Fibroblast of skin of left biceps (primary cell): ENCODE data around the gene CDK19.
A peak's percentile ranks its signal among the peaks of the same experiment; 100 is the strongest.

Experiments
- DNase-seq, 2 experiments: peaks; one replicate each; pipeline ENCODE4 v3.0.0-alpha.2; 2013; ENCODE audit warnings: low read depth in 2 of 2

Gene CDK19

DNA sequence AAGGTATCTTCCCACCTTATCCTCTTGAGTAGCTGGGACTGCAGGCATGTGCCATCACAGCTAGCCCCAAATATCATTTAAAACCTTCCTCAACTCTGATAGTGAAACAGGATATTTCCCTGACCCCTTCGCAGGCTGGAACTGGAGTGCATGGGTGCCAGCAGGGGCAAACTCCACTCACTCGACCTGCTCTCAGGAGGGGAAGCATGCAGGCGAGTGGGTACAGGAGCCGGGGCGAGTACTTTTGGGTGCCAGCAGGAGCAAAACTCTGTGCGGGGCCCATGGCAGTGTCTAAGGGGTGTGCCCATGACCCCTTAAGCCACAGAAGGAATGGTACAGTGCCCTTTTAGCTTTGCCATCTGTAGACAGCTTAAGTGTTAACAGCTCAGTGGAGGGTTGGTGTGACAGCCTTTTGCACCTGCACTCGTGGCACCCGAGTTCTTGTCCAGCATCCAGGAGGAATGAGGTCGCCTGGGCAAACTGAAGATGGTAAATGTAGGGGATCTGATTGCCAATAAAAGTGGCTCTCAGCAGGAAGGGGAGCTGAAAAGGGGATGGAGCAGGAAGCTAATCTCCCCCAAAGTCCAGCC lies 155.1 kb downstream of the CDK19 start:
- DNase-seq = no peak

DNA sequence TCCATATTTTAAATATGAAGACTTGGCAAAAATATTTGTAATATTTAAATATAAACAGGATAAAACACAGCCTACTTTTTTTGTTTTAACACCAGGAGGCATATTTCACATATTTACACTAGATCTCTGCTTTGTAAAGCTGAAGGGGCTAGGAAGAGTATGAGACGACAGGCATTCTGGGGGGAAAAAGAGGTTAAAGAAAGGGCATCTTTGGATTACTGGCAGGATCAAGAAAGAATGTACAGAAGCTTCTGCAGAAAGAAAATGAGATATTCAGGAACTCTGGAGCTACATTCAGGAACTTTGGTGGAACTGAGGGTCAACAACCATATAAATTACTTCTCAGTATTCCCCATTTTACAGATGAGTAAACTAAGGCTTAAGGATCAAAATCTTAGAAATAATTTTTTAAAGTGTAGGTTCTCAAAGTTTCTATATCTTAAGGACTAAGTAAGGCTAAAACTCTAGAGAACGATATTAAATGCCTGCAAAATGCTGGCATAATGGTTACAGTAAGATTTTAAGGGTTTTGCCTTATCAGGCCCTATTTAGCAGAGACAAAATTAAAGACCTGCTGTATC lies 156.5 kb downstream of the CDK19 start:
- DNase-seq = no peak

DNA sequence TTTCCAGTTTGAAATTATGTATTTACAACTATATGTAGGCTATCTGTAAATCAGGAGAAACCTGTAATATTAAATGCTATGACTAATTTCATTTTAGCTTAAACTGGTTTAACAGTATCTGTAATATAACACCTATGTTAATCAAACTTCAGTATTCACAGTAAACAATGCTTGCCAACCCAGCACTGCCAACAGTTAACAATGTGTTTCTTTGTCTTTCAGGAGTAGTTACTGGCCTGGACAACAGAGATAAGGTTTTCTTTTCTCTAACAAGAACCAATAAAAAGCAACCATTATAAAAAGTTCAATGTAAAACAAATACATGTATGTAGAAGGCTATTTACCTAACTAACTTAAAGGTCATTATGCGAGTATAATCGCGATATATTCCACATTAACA lies 158.8 kb downstream of the CDK19 start:
- DNase-seq = no peak

DNA sequence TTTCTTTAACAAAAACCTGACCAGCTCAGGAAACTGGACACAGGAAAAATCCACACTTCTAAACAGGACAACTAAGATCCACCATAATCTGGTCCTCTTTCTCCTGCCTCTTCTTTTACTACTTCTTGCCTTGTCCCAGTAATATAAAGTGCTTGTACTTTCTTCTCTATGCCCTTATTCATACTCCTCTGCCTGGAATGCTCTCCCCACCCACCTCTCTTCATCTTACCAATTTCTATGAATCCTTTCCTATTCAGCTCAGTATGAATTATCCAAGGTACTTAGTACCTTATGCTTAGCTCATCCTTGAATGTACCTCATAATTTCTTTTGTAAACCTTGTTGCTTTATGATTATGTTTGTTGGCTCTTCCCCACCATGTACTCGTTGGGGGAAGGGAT lies 159.4 kb downstream of the CDK19 start:
- DNase-seq = no peak

DNA sequence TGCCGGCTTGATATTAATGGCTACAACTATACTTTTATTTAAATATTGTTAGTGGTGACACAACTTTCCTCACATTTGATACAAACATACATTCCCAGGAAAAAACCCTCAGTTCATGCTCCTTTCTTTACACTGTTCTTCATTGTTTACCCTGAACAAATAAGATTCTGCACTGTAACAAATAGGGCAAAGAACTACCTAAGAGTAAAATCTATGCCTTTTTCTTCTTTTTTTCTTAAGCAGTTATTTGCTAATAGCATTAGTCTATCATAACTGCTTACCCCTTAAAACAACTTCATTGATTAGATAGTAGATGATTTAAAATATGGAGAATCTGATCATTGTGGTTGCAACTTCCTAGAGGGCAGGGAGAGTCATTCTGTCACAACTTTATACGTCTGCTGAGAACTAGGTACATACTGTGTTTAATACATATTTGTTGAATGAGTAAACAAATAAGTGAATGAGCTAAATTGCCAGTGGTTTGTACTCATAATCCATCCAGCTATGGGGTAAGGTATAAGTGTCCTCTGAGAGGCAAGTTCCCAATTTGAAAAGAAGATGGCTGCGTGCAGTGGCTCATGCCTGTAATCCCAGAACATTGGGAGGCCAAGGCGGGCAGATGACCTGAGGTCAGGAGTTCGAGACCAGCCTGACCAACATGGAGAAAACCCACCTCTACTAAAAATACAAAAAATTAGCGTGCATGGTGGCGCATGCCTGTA lies 161.0 kb downstream of the CDK19 start:
- no peak for DNase-seq

DNA sequence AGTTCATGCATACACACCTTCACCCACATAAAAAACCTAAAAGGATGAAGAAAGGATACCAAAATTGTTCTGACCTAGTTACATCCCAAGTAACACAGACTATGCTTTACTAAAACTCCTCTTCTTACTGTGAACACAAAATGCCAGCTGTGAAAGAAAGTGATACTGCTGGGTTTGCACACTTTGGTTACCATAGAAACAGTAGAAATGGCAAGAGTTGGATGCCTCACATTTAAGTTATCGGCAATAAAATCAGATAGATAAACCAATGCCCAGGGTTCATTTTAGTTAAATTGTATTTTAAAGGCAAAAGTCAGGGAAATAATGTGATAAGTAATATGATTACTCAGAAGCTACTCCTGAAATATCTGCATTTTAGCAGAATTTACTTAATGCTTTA lies 161.9 kb downstream of the CDK19 start:
- no peak for DNase-seq

DNA sequence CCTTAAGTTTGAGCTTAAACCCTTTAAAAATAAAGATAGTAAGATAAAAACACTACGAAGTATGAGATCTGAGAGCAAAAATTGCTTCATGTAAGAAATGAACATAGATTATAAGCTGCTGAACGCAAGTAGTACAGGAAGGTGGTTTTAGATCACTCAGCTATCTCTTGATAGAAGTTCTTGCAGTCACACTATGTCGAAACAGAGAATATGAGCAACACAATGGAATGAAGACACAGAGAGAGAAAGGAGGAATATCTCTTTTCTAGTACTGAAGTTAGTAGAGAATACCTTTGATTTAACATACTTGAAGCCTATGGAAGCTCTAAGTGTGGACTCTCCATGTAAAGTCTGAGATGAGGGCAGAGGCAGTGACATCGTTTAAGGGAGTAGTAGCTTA lies 162.7 kb downstream of the CDK19 start:
- DNase-seq = no peak

DNA sequence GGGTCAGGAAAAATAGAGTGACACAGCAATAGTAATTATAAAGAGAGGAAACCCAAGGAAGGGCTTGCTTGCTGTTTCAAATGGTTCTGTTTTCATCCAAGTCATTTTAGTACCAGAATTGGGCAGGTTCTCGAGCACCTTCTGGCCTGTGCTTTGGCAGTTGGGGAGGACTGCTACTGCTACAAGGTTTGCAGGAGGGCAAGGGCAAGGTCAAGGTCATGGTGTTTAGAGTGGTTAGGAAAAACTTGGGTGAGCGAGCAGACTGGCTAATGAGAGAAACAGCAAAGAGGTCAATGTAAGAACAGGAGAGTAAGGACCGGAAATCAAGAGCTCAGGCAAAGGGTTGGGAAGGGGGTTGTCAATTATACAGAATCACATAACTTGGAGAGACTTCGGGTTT lies 164.5 kb downstream of the CDK19 start:
- no peak for DNase-seq

DNA sequence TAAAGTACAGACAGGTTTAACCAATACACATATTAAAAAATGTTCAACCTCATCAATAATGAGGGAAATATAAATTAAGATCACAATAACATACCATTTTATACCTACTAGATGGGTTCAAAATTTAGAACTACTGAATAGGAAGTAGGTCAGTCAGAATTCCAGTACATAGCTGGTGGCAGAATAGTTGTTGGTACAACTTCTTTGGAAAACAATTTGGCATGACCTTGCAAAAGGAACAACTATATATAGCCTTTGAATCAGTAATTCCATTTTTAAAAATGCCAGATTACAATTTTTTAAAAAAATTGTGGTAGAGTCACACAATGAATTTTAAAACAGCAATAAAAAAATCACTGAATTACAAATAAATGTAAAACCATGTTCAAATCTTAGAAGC lies 165.6 kb downstream of the CDK19 start:
- DNase-seq = no peak

DNA sequence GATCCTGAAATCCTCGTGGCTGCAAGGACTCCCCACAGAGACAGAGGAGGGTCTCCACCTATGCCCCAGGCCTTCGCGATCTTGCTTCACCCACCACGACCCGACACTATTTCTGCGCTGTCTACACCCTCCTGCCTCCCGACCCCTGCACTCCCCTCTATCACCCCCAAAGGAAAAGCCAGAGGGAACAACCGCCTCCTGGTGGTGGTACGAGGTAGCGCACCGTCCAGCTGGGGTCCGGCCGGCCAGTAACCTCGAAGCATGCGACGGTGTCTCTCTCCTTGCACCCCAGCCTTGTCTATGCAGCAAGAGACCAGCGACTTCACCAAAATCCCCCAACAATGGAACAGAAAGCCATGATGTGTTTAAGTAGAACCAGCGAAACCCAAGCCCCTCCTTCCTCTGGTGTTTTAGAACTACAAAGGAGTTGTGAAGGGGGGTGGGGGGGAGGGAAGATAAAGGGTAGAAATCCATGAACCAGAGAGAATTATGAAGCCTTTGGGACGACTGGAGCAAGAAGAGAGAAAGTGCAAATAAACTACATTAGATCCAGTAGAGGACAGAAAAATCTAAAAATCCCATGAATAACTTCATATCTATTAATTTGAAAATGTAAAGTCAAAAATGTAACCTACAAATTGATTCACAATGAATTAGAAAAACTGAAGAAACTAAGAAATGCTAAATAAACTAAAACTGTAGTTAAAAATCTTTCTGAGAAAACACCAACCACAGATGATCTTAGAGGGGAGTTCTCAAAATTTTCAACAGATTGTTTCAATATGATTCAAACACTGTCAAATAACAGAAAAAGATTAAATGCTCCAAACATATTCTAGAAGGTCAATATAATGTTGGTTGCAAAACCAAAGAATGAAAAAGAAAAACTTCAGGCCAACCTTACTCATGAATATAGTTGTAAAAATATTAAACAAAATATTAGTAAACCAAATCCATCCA lies 168.0 kb downstream of the CDK19 start:
- DNase-seq = no peak

DNA sequence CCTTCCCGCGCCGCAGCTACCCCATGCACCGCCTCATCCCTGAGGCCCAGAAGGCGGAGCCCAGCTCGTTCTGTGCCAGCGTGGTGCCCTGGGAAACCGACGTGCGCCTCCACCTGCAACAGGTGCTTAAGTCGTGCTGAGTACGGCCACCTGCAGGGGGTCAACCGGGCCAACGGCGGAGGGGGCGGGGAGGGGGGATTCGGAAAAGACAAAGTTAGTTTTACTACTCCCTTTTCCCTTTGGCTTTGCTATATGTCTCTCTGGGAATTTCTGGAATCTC lies 168.9 kb downstream of the CDK19 start:
- DNase-seq = no peak

DNA sequence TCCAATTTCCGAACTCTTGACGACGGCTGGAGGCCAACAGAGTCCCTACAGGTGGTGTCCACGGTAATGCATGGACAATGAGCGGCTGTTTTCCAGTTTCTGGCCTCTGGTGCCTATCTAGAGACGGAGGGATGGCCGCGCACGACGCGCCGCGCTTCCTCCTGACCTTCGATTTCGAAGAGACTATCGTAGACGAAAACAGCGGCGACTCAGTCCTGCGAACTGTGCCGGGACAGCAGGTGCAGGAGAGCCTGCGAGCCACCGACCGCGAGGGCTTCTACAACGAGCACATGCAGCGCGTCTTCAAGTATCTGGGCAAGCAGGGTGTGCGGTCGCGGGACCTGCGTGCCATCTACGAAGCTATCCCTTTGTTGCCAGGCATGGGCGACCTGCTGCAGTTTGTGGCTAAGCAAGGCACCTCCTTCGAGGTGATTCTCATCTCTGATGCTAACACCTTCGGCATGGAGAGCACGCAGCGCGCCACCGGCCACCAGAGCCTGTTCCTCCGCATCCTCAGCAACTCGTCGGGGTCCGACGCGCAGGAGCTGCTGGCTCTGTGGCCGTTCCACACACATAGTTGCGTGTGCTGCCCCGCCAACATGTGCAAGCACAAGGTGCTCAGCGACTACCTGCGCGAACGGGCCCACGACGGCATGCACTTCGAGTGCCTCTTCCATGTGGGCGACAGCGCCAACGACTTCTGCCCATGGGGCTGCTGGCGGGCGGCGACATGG lies 169.4 kb downstream of the CDK19 start:
- no peak for DNase-seq

DNA sequence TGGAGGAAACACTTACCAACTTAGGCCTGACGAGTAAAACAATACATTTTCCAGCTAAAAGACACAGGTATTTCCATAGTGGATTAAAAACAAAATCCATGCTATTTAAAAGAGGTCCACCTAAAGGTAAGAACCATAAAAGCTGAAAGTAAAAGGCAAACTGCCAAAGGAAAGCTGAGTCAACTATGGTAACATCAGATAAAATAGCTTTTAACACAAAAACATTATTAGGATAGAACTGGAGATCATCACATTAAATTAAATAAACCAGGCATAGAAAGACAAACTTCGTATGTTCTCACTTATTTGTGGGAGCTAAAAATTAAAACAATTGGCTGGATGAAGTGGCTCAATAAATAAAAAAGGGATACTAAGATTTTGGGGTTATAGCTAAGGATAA lies 172.1 kb downstream of the CDK19 start:
- DNase-seq = no peak

DNA sequence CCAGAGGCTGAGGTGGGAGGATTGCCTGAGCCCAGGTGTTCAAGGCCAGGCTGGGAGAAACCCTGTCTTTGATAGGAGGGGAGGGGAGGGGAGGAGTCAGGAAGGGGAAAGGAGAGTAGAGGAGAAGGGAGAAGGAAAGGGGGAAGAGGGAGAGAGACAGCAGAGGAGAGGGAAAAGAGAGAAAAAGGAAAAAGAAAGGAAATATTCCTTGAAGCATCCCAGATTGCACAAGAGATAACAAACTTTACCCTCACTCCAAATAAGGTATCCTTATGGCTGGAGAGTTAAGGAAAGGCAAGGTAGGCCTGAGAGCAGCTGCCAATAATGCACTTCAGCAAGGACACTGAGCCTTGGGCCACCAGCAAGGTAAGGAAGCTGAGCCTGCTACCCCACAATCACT lies 172.6 kb downstream of the CDK19 start:
- DNase-seq = no peak

DNA sequence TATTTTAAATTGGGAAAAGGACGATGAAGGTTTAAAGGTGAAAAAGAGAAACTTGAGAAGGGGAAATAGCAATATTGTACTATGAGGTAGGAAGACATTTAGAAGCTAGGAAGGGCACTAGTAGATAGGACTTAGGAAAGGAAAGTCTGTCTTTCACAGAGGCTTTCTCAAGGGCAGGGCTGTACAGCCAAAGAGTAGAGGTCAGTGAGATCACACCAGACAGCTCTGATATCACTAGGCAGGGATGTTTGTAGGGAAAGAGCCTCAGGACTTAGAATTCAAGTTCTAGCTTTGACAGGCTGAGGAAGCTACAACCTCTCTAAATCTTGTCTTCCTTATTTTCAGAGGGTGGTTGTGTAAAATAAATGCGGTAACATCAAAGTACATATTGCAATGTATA lies 178.5 kb downstream of the CDK19 start:
- DNase-seq = no peak

DNA sequence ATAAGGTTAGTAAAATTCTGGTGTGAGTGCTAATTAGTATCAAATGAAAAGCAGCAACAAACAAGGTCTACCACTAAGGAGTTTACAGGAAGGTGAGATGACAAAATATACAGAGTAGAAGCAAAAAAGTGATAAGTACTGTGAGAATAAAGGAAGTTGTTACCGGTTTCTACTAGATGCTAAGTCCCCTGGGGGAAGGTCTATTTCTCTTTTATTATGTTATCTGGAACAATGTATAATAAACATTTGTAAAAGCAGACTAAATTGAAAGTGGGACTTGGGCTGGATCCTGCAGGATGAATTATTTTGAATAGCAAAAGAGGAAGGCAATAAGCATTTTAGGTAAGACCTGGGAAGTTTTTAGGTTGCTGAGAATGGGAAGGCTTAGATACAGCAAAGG lies 180.2 kb downstream of the CDK19 start:
- DNase-seq = no peak

DNA sequence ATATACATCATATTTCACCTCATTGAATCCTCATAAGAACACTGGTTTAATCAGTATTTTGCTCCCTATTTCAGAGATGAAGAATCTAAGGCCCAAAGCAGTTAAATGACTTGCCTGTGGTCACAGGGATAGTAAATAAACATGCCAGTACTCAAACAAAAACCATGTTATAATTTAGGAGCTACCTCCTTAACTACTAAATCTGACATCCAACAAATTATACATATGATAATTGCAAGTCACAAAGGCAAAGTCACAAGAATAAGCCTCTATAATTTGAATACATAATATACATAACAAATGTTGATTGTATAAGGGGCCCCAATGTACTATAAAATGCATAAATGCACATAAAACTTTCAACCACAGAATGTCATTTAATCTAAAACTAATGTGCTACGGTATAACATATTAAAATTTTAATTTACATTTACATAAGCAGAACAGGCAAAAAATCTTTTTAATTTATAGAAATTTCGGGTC lies 181.5 kb downstream of the CDK19 start:
- no peak for DNase-seq

DNA sequence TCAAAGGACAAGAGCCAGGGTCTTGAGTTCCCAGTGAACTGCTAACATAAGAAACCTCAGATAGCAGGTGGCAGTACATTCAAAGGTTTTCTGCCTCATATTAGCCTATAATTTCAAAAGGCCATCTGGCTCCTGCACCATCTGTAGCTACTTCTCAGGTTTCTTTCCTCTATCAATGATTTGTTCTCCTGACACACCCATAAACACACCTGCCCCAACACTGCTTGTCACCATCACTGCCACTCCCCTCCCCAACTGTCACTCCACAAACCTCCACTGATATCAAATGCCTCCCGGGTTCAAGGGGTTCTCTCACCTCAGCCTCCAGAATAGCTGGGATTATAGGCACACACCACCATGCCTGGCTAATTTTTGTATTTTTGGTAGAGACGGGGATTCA lies 186.1 kb downstream of the CDK19 start:
- no peak for DNase-seq

DNA sequence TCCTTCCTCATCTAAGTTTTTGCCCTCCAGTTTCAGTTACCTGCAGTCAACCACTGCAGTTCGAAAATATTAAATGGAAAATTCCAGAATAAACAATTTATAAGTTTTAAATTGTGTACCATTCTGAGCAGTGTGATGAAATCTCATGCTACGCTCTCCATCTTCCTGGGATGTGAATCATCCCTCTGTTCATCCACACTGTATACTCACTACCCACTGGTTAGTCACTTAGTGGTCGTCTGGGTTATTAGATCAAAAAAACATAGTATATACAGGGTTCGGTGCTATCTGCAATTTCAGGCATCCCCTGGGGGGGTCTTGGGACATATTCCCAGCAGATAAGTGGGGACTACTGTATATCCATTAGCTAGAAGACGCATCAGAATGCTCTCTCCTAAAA lies 186.9 kb downstream of the CDK19 start:
- DNase-seq = peak; percentile 19 to 23

DNA sequence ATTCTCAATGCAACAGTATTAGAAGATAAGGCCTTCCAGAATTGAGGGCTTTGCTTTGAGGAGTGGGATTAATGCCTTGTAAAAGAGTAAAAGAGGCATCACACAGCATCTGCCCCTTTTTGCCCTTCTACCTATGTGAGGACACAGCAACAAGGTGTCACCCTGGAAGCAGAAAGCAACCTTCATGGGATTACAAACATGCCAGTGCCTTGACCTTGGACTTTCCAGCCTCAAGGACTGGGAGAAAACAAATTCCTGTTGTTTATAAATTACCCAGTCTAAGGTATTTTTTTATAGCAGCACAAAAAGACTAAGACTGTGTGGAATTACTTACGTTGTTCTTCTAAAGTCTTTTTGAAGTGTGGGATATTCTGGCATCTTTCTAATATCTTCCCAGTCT lies 188.8 kb downstream of the CDK19 start:
- no peak for DNase-seq

DNA sequence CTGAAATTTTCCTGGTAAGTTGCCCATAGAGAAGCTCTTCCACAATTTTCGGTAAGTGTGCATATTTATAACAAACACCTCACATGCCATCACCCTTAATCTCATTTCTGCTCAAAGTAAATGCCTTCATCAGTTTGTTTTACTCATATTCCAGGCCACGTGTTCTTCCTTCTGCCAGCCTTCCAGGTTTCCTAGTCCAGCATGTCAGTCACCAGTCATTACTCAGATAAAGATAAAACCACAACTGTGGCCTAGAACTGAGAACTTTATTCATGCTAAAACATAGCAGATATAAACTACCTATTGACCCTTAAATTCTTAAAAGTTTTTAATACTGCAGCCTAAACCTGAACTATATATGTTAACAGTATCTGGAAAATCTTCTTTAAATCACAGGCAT lies 189.4 kb downstream of the CDK19 start:
- no peak for DNase-seq
